Neutrophil (primary cell): ENCODE results near the gene MINDY1.

Experiments used
- H3K27ac ChIP-seq: fragments of 200-600 bp; sonication (generic); 2 replicates; pipeline ENCODE4 v1.5.1; 2016; ENCODE audit warnings: mild to moderate bottlenecking, moderate library complexity
- H3K27me3 ChIP-seq: fragments of 200-600 bp; sonication (generic); 2 replicates; pipeline ENCODE4 v1.6.0; 2016; ENCODE audit warnings: mild to moderate bottlenecking
- H3K36me3 ChIP-seq: fragments of 200-600 bp; sonication (generic); 2 replicates; pipeline ENCODE4 v1.5.1; 2017
- H3K4me1 ChIP-seq, 2 experiments: fragments of 200-600 bp in 1 of 2; sonication (generic) in 1 of 2; 1 replicate in 1 of 2; 2 replicates in 1 of 2; pipeline versions ENCODE4 v1.5.1 to v1.6.1; 2013 to 2016; ENCODE audit warnings: low read depth in 1 of 2, low read length in 1 of 2, mild to moderate bottlenecking in 1 of 2, moderate library complexity in 1 of 2; ENCODE audit not compliant: control insufficient read depth in 1 of 2, insufficient read depth in 1 of 2
- H3K4me3 ChIP-seq, 2 experiments: fragments of 200-600 bp in 1 of 2; sonication (generic) in 1 of 2; 1 replicate in 1 of 2; 2 replicates in 1 of 2; pipeline ENCODE4 v1.5.1; 2013 to 2016; ENCODE audit warnings: low read depth in 1 of 2, low read length in 1 of 2, mild to moderate bottlenecking in 1 of 2, moderate library complexity in 1 of 2
- H3K9me3 ChIP-seq: fragments of 200-600 bp; sonication (generic); 2 replicates; pipeline ENCODE4 v1.5.1; 2016
- TF ChIP-seq, protein P1 (sequence below): fragments of 200-600 bp; sonication (generic); IDR thresholded peaks from 2 replicates; pipeline ENCODE4 v1.5.1; 2016; ENCODE audit warnings: antibody characterized with exemption

The MINDY1 gene

DNA sequence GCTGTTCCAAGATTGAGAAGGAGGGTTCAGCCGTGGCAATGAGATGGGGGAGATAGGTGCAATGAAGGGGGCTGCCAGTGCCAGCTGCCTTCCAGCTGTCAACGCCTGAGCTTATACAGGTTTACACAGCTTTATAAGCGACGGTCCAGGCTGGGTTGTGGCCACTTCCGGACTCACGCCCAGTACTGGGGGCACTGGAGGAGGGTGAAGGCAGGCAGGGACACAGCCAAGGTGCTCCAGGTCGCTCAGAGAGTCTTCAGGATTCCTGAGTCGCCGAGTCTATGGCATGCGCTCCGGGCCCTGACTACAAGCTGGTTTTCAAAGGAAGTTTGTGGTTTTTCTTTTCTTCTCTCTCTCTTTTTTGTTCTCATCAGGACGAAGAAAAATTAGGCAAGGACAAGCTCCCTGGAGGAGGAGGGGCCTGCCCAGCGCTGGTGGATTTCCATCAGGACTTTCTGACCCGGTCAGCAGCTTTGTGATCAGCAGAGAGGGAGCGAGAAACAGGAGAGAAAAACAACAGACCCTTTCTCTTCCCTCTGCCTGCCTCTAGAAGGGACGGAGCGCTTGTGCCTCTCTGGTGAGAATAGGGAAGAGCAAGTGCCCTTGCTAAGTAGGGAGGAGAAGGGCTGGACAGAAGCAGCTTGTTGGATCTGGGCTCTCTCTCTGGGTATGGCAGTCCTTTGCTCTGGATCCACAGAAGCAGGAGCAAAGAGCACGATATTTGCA lies at the start of gene MINDY1:
TSS of gene MINDY1 (minus strand) at position 576 of the 726 bp plus-strand sequence. CDS start 4,285 bp downstream, outside the sequence.
- peak within 1 kb of the TSS; percentile 90 to 99 for H3K4me3 ChIP-seq
- TF ChIP-seq, protein P1, sequence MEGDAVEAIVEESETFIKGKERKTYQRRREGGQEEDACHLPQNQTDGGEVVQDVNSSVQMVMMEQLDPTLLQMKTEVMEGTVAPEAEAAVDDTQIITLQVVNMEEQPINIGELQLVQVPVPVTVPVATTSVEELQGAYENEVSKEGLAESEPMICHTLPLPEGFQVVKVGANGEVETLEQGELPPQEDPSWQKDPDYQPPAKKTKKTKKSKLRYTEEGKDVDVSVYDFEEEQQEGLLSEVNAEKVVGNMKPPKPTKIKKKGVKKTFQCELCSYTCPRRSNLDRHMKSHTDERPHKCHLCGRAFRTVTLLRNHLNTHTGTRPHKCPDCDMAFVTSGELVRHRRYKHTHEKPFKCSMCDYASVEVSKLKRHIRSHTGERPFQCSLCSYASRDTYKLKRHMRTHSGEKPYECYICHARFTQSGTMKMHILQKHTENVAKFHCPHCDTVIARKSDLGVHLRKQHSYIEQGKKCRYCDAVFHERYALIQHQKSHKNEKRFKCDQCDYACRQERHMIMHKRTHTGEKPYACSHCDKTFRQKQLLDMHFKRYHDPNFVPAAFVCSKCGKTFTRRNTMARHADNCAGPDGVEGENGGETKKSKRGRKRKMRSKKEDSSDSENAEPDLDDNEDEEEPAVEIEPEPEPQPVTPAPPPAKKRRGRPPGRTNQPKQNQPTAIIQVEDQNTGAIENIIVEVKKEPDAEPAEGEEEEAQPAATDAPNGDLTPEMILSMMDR, result peak; percentile 73
- H3K27me3 ChIP-seq, result no peaks in the 10 kb centered on the region
- peaks cover 1% of the 10 kb centered on the region for H3K36me3 ChIP-seq
- no peaks in the 10 kb centered on the region for H3K9me3 ChIP-seq
- peak within 1 kb of the TSS; percentile 96 for H3K27ac ChIP-seq
- H3K4me1 ChIP-seq, result peaks cover 59 to 75% of the 10 kb centered on the region in 2 experiments

GRCh38 chr1:151056149-151056548 lies 49.4 kb upstream of the MINDY1 start:
- Histone ChIP-seq H3K27ac (peak overlapping the region; percentile 98), H3K36me3 (peaks cover 59% of the 10 kb centered on the region), H3K27me3 (no peaks in the 10 kb centered on the region), H3K4me1 (peaks cover 48 to 52% of the 10 kb centered on the region in 2 experiments), H3K9me3 (peaks cover 6% of the 10 kb centered on the region), H3K4me3 (peak overlapping the region; percentile 95 to 99)
- TF ChIP-seq, protein P1, result no peak

DNA sequence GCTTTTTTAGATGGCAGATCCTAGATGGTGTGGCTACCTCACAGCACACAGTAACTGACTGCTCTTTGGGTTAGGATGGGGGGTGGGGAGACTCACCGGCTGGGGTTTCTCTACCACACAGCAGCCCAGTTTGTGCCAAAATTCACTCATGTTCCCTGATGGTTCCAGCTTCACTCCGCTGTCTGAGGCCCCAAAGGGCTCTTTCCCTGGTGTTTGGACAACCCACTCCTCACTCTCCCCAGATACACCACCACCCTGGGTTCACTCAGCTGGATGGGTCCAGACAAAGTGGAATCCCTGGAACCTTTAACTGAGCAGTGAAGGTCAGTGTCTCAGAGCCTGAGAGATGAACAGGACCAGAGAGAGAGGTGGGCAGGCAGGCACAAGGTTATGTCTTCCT lies 48.9 kb upstream of the MINDY1 start:
- TF ChIP-seq, protein P1, result no peak
- H3K27me3 ChIP-seq, result no peaks in the 10 kb centered on the region
- H3K4me1 ChIP-seq, result peaks cover 42 to 50% of the 10 kb centered on the region in 2 experiments
- peak overlapping the region; percentile 98 for H3K27ac ChIP-seq
- H3K9me3 ChIP-seq, result peaks cover 6% of the 10 kb centered on the region
- peak overlapping the region; percentile 95 to 99 for H3K4me3 ChIP-seq
- peaks cover 65% of the 10 kb centered on the region for H3K36me3 ChIP-seq

GRCh38 chr1:151054971-151055547 lies 48.4 kb upstream of the MINDY1 start:
- TF ChIP-seq, protein P1, result no peak
- peak overlapping the region; percentile 98 for H3K27ac ChIP-seq
- H3K4me1 ChIP-seq, result peaks cover 37 to 44% of the 10 kb centered on the region in 2 experiments
- peaks cover 6% of the 10 kb centered on the region for H3K9me3 ChIP-seq
- H3K4me3 ChIP-seq, result peak overlapping the region; percentile 95 to 99
- H3K36me3 ChIP-seq, result peaks cover 70% of the 10 kb centered on the region
- no peaks in the 10 kb centered on the region for H3K27me3 ChIP-seq

- H3K4me3 ChIP-seq, result no peak overlapping the region
- TF ChIP-seq, protein P1, result no peak
- H3K9me3 ChIP-seq, result peaks cover 6% of the 10 kb centered on the region
- H3K27me3 ChIP-seq, result peaks cover 23% of the 10 kb centered on the region
- peaks cover 39 to 40% of the 10 kb centered on the region in 2 experiments for H3K4me1 ChIP-seq
- peaks cover 69% of the 10 kb centered on the region for H3K36me3 ChIP-seq
- peak overlapping the region; percentile 98 for H3K27ac ChIP-seq
These were observed 44.8 kb upstream of the MINDY1 start for GRCh38 chr1:151051356-151052009.
